K562 (cell line): ENCODE measurements around the gene PADI4. TPM values are rescaled to one million over a fixed set of nuclear protein-coding genes. Genes with fewer than 3 reads are reported as not detected.

Source experiments
- ATAC-seq: fragments of 200-7000 bp; cut with Tn5 transposase; 3 replicates; pipeline ENCODE4 v1.9.1; 2020; ENCODE audit warnings: moderate library complexity
- BruUV-seq: library from RNA; stranded (reverse); fragments of 400-500 nt; replicated peaks from 2 replicates; lab custom pipeline; 2021; lab: Mats Ljungman, UMichigan
- CTCF ChIA-PET: fragments of 300-600 bp; formaldehyde crosslinking; extraction: SDS; loops from one replicate; lab custom pipeline; 2021; ENCODE audit warnings: low intra/inter-chr PET ratio; lab: Yijun Ruan, JAX
- POLR2A ChIA-PET: fragments of 300-600, 350-650 bp; sonication (Branson Sonifier 250); formaldehyde crosslinking; extraction: SDS; loops from one replicate; lab custom pipeline; 2021; ENCODE audit warnings: antibody characterized with exemption, inconsistent platforms; lab: Yijun Ruan, JAX
- DNase-seq, 4 experiments: peaks; one replicate each; pipeline versions ENCODE4 v3.0.0 to v3.0.0-alpha.2; 2011 to 2018; ENCODE audit warnings: low spot score in 3 of 4, mixed read lengths in 3 of 4; ENCODE audit errors: extremely low read depth in 1 of 4
- FAIRE-seq: peaks from 2 replicates; lab custom pipeline; 2011; peaks lifted over from hg19 to GRCh38; lab: Jason Lieb, UNC
- H2AFZ ChIP-seq: 2 replicates; pipeline ENCODE4 v1.6.0; 2011; ENCODE audit warnings: low read depth, low read length, control low read depth, inconsistent platforms
- H3K27ac ChIP-seq: fragments of 200-600 bp; 3 replicates; pipeline ENCODE4 v1.8.0; 2011; ENCODE audit warnings: low read depth, mild to moderate bottlenecking, control low read depth, inconsistent platforms, low read length, moderate library complexity, mixed read lengths; ENCODE audit errors: extremely low read depth
- H3K27me3 ChIP-seq, 2 experiments: fragments of 300-600 bp in 1 of 2; 2 replicates in 1 of 2; 3 replicates in 1 of 2; pipeline versions ENCODE4 v1.6.0 to v1.8.0; 2011; ENCODE audit warnings: inconsistent platforms in 2 of 2, low read length in 2 of 2, mild to moderate bottlenecking in 1 of 2, mixed read lengths in 1 of 2, moderate library complexity in 1 of 2; ENCODE audit not compliant: control insufficient read depth in 2 of 2, insufficient read depth in 2 of 2
- H3K36me3 ChIP-seq: fragments of 300-600 bp; 3 replicates; pipeline ENCODE4 v1.8.0; 2011; ENCODE audit warnings: mild to moderate bottlenecking, low read length, inconsistent platforms; ENCODE audit not compliant: control insufficient read depth, insufficient read depth
- H3K4me1 ChIP-seq, 2 experiments: fragments of 200-600 bp in 1 of 2; replicated peaks in 1 of 2; 2 replicates in 1 of 2; 3 replicates in 1 of 2; pipeline versions ENCODE4 v1.5.1 to v1.8.0; 2011; ENCODE audit warnings: inconsistent platforms in 2 of 2, low read length in 2 of 2, mild to moderate bottlenecking in 1 of 2, mixed read lengths in 1 of 2, moderate library complexity in 1 of 2; ENCODE audit not compliant: control insufficient read depth in 2 of 2, insufficient read depth in 2 of 2
- H3K4me2 ChIP-seq: 2 replicates; pipeline ENCODE4 v1.6.1; 2011; ENCODE audit warnings: low read length, control low read depth, inconsistent platforms, mixed read lengths; ENCODE audit not compliant: insufficient read depth
- H3K4me3 ChIP-seq: fragments of 200-600 bp; sonication (generic), shearing (Covaris generic); 2 replicates; pipeline ENCODE4 v1.5.1; 2016; ENCODE audit warnings: control low read depth, inconsistent platforms
- H3K79me2 ChIP-seq: fragments of 200-600 bp; 3 replicates; pipeline ENCODE4 v1.8.0; 2011; ENCODE audit warnings: low read length, inconsistent platforms; ENCODE audit not compliant: control insufficient read depth, insufficient read depth
- H3K9ac ChIP-seq, 2 experiments: 2 replicates each; pipeline versions ENCODE4 v1.6.0 to v1.6.1; 2011; ENCODE audit warnings: low read depth in 2 of 2, low read length in 2 of 2, control low read depth in 1 of 2, inconsistent platforms in 1 of 2, mild to moderate bottlenecking in 1 of 2, mixed read lengths in 1 of 2; ENCODE audit not compliant: insufficient read depth in 1 of 2
- H3K9me1 ChIP-seq: one replicate; pipeline ENCODE4 v1.6.0; 2011; ENCODE audit warnings: inconsistent platforms, mild to moderate bottlenecking, low read length, moderate library complexity; ENCODE audit not compliant: control insufficient read depth, insufficient read depth
- H3K9me3 ChIP-seq: replicated peaks from 2 replicates; pipeline ENCODE4 v1.5.1; 2011; ENCODE audit warnings: low read depth, low read length, inconsistent platforms; ENCODE audit not compliant: control insufficient read depth, insufficient read depth
- H4K20me1 ChIP-seq: replicated peaks from 2 replicates; pipeline ENCODE4 v1.6.1; 2011; ENCODE audit warnings: low read length, inconsistent platforms, mixed read lengths; ENCODE audit not compliant: control insufficient read depth, insufficient read depth
- ADNP ChIP-seq: fragments of 200-800 bp; sonication (Bioruptor generic); IDR thresholded peaks from 2 replicates; pipeline ENCODE4 v1.6.1; 2016; ENCODE audit warnings: missing genetic modification characterization, missing compliant biosample characterization
- BCOR ChIP-seq: fragments of 450-650 bp; IDR thresholded peaks from 2 replicates; pipeline ENCODE4 v1.6.1; 2016
- CBX1 ChIP-seq: sonication (generic); IDR thresholded peaks from 2 replicates; pipeline ENCODE4 v1.6.1; 2016; ENCODE audit warnings: antibody characterized with exemption, low read depth, mild to moderate bottlenecking
- FOS ChIP-seq: IDR thresholded peaks from 3 replicates; pipeline ENCODE4 v1.6.1; 2011; ENCODE audit not compliant: insufficient read length; ENCODE audit errors: extremely low read depth
- KDM1A ChIP-seq, 2 experiments: fragments of 450-650 bp; IDR thresholded peaks; 2 replicates each; pipeline ENCODE4 v1.6.1; 2016; ENCODE audit warnings: mild to moderate bottlenecking in 2 of 2
- MTA2 ChIP-seq: fragments of 450-650 bp; IDR thresholded peaks from 2 replicates; pipeline ENCODE4 v1.6.1; 2016; ENCODE audit warnings: low read depth
- NFATC3 ChIP-seq: fragments of 450-650 bp; IDR thresholded peaks from 2 replicates; pipeline ENCODE4 v1.6.1; 2017; ENCODE audit warnings: mild to moderate bottlenecking
- NFE2L1 ChIP-seq: fragments of 450-650 bp; IDR thresholded peaks from 2 replicates; pipeline ENCODE4 v1.6.1; 2016; ENCODE audit warnings: missing genetic modification characterization, low read depth, mild to moderate bottlenecking, missing compliant biosample characterization, moderate library complexity, borderline replicate concordance
- RBM25 ChIP-seq: fragments of 200-400 bp; formaldehyde crosslinking; IDR thresholded peaks from 2 replicates; pipeline ENCODE4 v1.6.1; 2018; ENCODE audit warnings: low read length, low read depth, moderate library complexity; ENCODE audit not compliant: severe bottlenecking
- RCOR1 ChIP-seq, 2 experiments: IDR thresholded peaks; 2 replicates each; pipeline ENCODE4 v1.6.1; 2012; ENCODE audit warnings: low read depth in 2 of 2, low read length in 2 of 2, borderline replicate concordance in 1 of 2, improper control_type of control experiment in 1 of 2
- SAFB ChIP-seq: fragments of 200-400 bp; formaldehyde crosslinking; IDR thresholded peaks from 2 replicates; pipeline ENCODE4 v1.6.1; 2017; ENCODE audit warnings: low read depth, low read length, borderline replicate concordance
- SLC30A9 ChIP-seq: fragments of 250-450 bp; sonication (Bioruptor Pico); IDR thresholded peaks from 2 replicates; pipeline ENCODE4 v1.8.0; 2022; ENCODE audit warnings: mild to moderate bottlenecking, moderate library complexity
- SMC3 ChIP-seq: conservative IDR thresholded peaks from 2 replicates; pipeline ENCODE4 v1.6.1; 2011; ENCODE audit warnings: low read depth, low read length, improper control_type of control experiment; ENCODE audit not compliant: insufficient read depth
- ZC3H8 ChIP-seq: fragments of 450-650 bp; IDR thresholded peaks from 2 replicates; pipeline ENCODE4 v1.6.1; 2017
- ZNF707 ChIP-seq: fragments of 250-450 bp; sonication (Bioruptor Pico); conservative IDR thresholded peaks from 2 replicates; pipeline ENCODE4 v1.8.0; 2022; ENCODE audit warnings: inconsistent platforms, mild to moderate bottlenecking, moderate library complexity
- WGBS: fragments of 100-300 bp; shearing (Covaris generic); methylation state at CpG from one replicate; pipeline ENCODE4 v1.1.6; 2016; ENCODE audit warnings: low coverage, mixed read lengths; ENCODE audit not compliant: insufficient coverage; ENCODE audit errors: missing lambda C conversion rate; 5-methylcytosine and 5-hydroxymethylcytosine counted together
- in situ Hi-C: fragments of 300-500 bp; cut with MboI; formaldehyde crosslinking; loops from 4 replicates; pipeline ENCODE4 v1.15.0; 2018; ENCODE audit warnings: inconsistent platforms, mixed read lengths
- intact Hi-C: fragments of 100-400 bp; cut with micrococcal nuclease; formaldehyde crosslinking; loops from 2 replicates; pipeline ENCODE4 v1.14.2; 2022
- polyA plus RNA-seq, 8 experiments: library from polyadenylated mRNA; depleted of rRNA in 4 of 8; stranded (reverse) in 5 of 8; unstranded in 3 of 8; fragments of >200 nt; fragmentation: Nextera tagmentation in 2 of 8; fragmentation: Illumina TruSeq in 1 of 8; extraction: Ambion mirVana in 2 of 8; extraction: Trizol in 1 of 8; gene quantifications; 2 replicates each; pipeline versions ENCODE4 v1.2.1 to v1.2.3, GENCODE V29; 2011 to 2014; ENCODE audit warnings: inconsistent platforms in 1 of 8, missing spikeins in 1 of 8
- total RNA-seq, 7 experiments: library from RNA; depleted of rRNA in 6 of 7; stranded (reverse); fragments of >200 nt in 6 of 7; fragmentation: Illumina TruSeq in 2 of 7; extraction: Trizol in 2 of 7; gene quantifications; 2 replicates each; pipeline versions ENCODE4 v1.2.1 to v1.2.3, GENCODE V29; 2011 to 2021; ENCODE audit warnings: low replicate concordance in 1 of 7
- TF ChIP-seq, protein P1 (sequence below): fragments of 450-650 bp; IDR thresholded peaks from 2 replicates; pipeline ENCODE4 v1.7.0; 2016; ENCODE audit warnings: borderline replicate concordance

PADI4 gene
- total and polyA plus RNA-seq, 9 of the 15 experiments (the other 6 are each of a cell fraction or from before 2014, with no cell fraction given) = 0.22 to 0.33 TPM; not detected in 7

GRCh38 chr1:17316704-17317103 lies 8.7 kb downstream of the PADI4 start:
- ATAC-seq (no peak), FAIRE-seq (no peak), DNase-seq (no peak)
- in situ Hi-C loops = no loop called here
- ChIA-PET CTCF (no interaction called here), POLR2A (no interaction called here)
- intact Hi-C loops = no loop called here
- Histone ChIP-seq H3K27ac (no peak overlapping the region), H3K79me2 (no peaks in the 10 kb centered on the region), H3K9me3 (no peaks in the 10 kb centered on the region), H3K9ac (no peak overlapping the region), H3K36me3 (no peaks in the 10 kb centered on the region), H3K4me1 (no peaks in the 10 kb centered on the region), H3K4me3 (no peak overlapping the region), H2AFZ (no peak overlapping the region), H3K27me3 (peaks cover 27 to 65% of the 10 kb centered on the region in 2 experiments; a peak in 4 of 5 replicates), H3K4me2 (no peak overlapping the region), H4K20me1 (peaks cover 11% of the 10 kb centered on the region; the same call in 1 of the 2 replicates), H3K9me1 (no peaks in the 10 kb centered on the region)
- BruUV-seq = no TSS peak
- 2% methylated on average over 9 of the region's 9 CpGs for WGBS
- TF ChIP-seq ADNP (peak; percentile 72), RBM25 (peak; percentile 90), FOS (no peak), ZC3H8 (no peak), NFE2L1 (tag) (no peak), NFATC3 (no peak), MTA2 (no peak), BCOR (peak; percentile 91), SLC30A9 (CRISPR knock-in tag) (no peak), CBX1 (peak; percentile 66; the same call in 1 of the 2 replicates), SMC3 (no peak), RCOR1 (IDR thresholded peaks at IDR 0.05; ENCODE audit: borderline replicate concordance in 1 of 2, low read depth in 2 of 2, low read length in 2 of 2) (peak in 1 of 2 experiments; percentile 66; a peak in 2 of 4 replicates), KDM1A (IDR thresholded peaks at IDR 0.05) (peak in 1 of 2 experiments; percentile 45; a peak in 1 of 4 replicates), ZNF707 (CRISPR knock-in tag) (no peak), SAFB (no peak)
- TF ChIP-seq, protein P1, sequence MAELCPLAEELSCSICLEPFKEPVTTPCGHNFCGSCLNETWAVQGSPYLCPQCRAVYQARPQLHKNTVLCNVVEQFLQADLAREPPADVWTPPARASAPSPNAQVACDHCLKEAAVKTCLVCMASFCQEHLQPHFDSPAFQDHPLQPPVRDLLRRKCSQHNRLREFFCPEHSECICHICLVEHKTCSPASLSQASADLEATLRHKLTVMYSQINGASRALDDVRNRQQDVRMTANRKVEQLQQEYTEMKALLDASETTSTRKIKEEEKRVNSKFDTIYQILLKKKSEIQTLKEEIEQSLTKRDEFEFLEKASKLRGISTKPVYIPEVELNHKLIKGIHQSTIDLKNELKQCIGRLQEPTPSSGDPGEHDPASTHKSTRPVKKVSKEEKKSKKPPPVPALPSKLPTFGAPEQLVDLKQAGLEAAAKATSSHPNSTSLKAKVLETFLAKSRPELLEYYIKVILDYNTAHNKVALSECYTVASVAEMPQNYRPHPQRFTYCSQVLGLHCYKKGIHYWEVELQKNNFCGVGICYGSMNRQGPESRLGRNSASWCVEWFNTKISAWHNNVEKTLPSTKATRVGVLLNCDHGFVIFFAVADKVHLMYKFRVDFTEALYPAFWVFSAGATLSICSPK = no peak
